ENCODE results near the gene PCK2. TPM values are rescaled to one million over a fixed set of nuclear protein-coding genes. Genes with fewer than 3 reads are reported as not detected.

The PCK2 gene
- total and polyA plus RNA-seq, 2 of the 13 experiments (the other 11 are each of a cell fraction or from before 2014, with no cell fraction given), result 129 to 272 TPM

- POLR2A ChIA-PET, result interaction anchor here (0.9 to 14.4 kb wide), 6 partner anchors 8 to 144 kb away, joined by 3 to 627 read pairs (median 92); partner anchors contain the start of genes DCAF11, EMC9, NRL and PSME1
- CTCF ChIA-PET (ENCODE audit: low intra/inter-chr PET ratio, low total read pairs), result no interaction called here
- no peak overlapping the region for H3K4me2 ChIP-seq (ENCODE audit: low read depth, low read length)
- H2AFZ ChIP-seq (ENCODE audit: low read length), result no peak overlapping the region
- in situ Hi-C loops (cut with HindIII; ENCODE audit: extremely low pct_ligation_motif_present, low pct_unique_long_range_greater_than_20kb) (no loop called here), intact Hi-C loops (cut with micrococcal nuclease; ENCODE audit: unreplicated experiment) (no loop called here)
- H3K4me3 ChIP-seq (replicated peaks in 1 of 3; ENCODE audit: insufficient read depth in 1 of 3, low read depth in 2 of 3, low read length in 3 of 3), result no peak overlapping the region
- 0 out of 2 replicates have a peak, but pooled peaks cover 4% of the 10 kb centered on the region for H4K20me1 ChIP-seq (ENCODE audit: insufficient read depth, low read length)
- H3K27ac ChIP-seq (ENCODE audit: extremely low read length, insufficient read depth, low read length), result no peak overlapping the region
- no peak for DNase-seq (ENCODE audit: low spot score)
- ATAC-seq, result no peak
- H3K27me3 ChIP-seq (ENCODE audit: control insufficient read depth in 1 of 2, insufficient read depth in 2 of 2, low read length in 2 of 2), result peaks cover 0 to 6% of the 10 kb centered on the region in 2 experiments; a peak in 1 of 5 replicates
- no peak for FAIRE-seq
- peaks cover 39 to 57% of the 10 kb centered on the region in 2 experiments for H3K36me3 ChIP-seq (replicated peaks in 1 of 2; ENCODE audit: control insufficient read depth in 1 of 2, insufficient read depth in 2 of 2, low read length in 2 of 2)
- WGBS (ENCODE audit: low lambda C conversion rate), result 94% methylated on average over 16 of the region's 16 CpGs
- H3K4me1 ChIP-seq (ENCODE audit: insufficient read depth, low read length), result peaks cover 56% of the 10 kb centered on the region
- H3K9ac ChIP-seq (ENCODE audit: insufficient read depth, low read depth, low read length), result no peak overlapping the region
- H3K9me3 ChIP-seq (ENCODE audit: low read length), result no peaks in the 10 kb centered on the region
- peaks cover 28% of the 10 kb centered on the region for H3K79me2 ChIP-seq (ENCODE audit: insufficient read depth, low read length)
- BruUV-seq (replicated peaks), result no TSS peak
- TF ChIP-seq MAFF (IDR thresholded peaks at IDR 0.05; ENCODE audit: low read depth, low read length) (no peak), CBX5 (CRISPR knock-in tag; IDR thresholded peaks at IDR 0.05; ENCODE audit: borderline replicate concordance) (peak; percentile 24; the same call in 1 of the 2 replicates), NCOA5 (CRISPR knock-in tag; IDR thresholded peaks at IDR 0.05) (peak; percentile 83; the same call in 1 of the 2 replicates), REPIN1 (CRISPR knock-in tag; IDR thresholded peaks at IDR 0.05; ENCODE audit: borderline replicate concordance, low read depth) (peak; percentile 49; the same call in 1 of the 2 replicates), THAP7 (CRISPR knock-in tag; IDR thresholded peaks at IDR 0.05) (0 out of 2 replicates have a peak, but pooled peaks have one; percentile 80), MZF1 (CRISPR knock-in tag; IDR thresholded peaks at IDR 0.05; ENCODE audit: borderline replicate concordance) (0 out of 2 replicates have a peak, but pooled peaks have one; percentile 48), ZNF883 (CRISPR knock-in tag; IDR thresholded peaks at IDR 0.05; ENCODE audit: not compliant biosample characterization) (no peak), ZNF549 (CRISPR knock-in tag; IDR thresholded peaks at IDR 0.05) (no peak), ZNF710 (CRISPR knock-in tag; IDR thresholded peaks at IDR 0.05; ENCODE audit: borderline replicate concordance) (no peak), ZNF768 (CRISPR knock-in tag; IDR thresholded peaks at IDR 0.05) (peak; percentile 31; the same call in 1 of the 2 replicates), ETV6 (CRISPR knock-in tag; conservative IDR thresholded peaks at IDR 0.05) (no peak), ZNF781 (CRISPR knock-in tag; IDR thresholded peaks at IDR 0.05; ENCODE audit: borderline replicate concordance, not compliant biosample characterization) (no peak), SUZ12 (IDR thresholded peaks at IDR 0.05; ENCODE audit: low read depth, low read length) (no peak), MTF1 (CRISPR knock-in tag; IDR thresholded peaks at IDR 0.05) (0 out of 2 replicates have a peak, but pooled peaks have one; percentile 31), SRSF4 (IDR thresholded peaks at IDR 0.05; ENCODE audit: low read depth, low read length, poor library complexity, severe bottlenecking) (no peak), SMC3 (IDR thresholded peaks at IDR 0.05; ENCODE audit: low read length) (no peak), PLRG1 (conservative IDR thresholded peaks at IDR 0.05) (no peak), STAT5B (CRISPR knock-in tag; IDR thresholded peaks at IDR 0.05) (no peak), SAP130 (CRISPR knock-in tag; IDR thresholded peaks at IDR 0.05; ENCODE audit: low read depth) (no peak), XRCC5 (optimal IDR thresholded peaks at IDR 0.05; ENCODE audit: low read length) (no peak), ZNF564 (CRISPR knock-in tag; IDR thresholded peaks at IDR 0.05) (no peak), ZNF30 (CRISPR knock-in tag; IDR thresholded peaks at IDR 0.05) (no peak)
- TF ChIP-seq, protein P1, sequence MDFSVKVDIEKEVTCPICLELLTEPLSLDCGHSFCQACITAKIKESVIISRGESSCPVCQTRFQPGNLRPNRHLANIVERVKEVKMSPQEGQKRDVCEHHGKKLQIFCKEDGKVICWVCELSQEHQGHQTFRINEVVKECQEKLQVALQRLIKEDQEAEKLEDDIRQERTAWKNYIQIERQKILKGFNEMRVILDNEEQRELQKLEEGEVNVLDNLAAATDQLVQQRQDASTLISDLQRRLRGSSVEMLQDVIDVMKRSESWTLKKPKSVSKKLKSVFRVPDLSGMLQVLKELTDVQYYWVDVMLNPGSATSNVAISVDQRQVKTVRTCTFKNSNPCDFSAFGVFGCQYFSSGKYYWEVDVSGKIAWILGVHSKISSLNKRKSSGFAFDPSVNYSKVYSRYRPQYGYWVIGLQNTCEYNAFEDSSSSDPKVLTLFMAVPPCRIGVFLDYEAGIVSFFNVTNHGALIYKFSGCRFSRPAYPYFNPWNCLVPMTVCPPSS (IDR thresholded peaks at IDR 0.05), result no peak
Observed at GRCh38 chr14:24098229-24098926, 4.3 kb downstream of the PCK2 start.
